Neuronal stem cell (in vitro differentiated cells): ENCODE measurements around the gene NLGN1.
A peak's percentile ranks its signal among the peaks of the same experiment; 100 is the strongest.

ENCODE experiments used
- DNase-seq: peaks from one replicate; pipeline ENCODE4 v3.0.0-alpha.2; 2013; ENCODE audit warnings: low spot score
- H2AFZ ChIP-seq: one replicate; pipeline ENCODE4 v1.6.1; 2013; ENCODE audit warnings: mild to moderate bottlenecking, low read length, inconsistent platforms
- H2AK5ac ChIP-seq: 2 replicates; pipeline ENCODE4 v1.6.1; 2013; ENCODE audit warnings: low read depth, mild to moderate bottlenecking, inconsistent platforms, low read length, moderate library complexity, mixed read lengths
- H2BK120ac ChIP-seq: 2 replicates; pipeline ENCODE4 v1.6.1; 2013; ENCODE audit warnings: low read depth, mild to moderate bottlenecking, inconsistent platforms, low read length, moderate library complexity, mixed read lengths
- H2BK12ac ChIP-seq: one replicate; pipeline ENCODE4 v1.6.1; 2013; ENCODE audit warnings: low read length, inconsistent platforms
- H2BK15ac ChIP-seq: 2 replicates; pipeline ENCODE4 v1.6.1; 2013; ENCODE audit warnings: mild to moderate bottlenecking, low read length, inconsistent platforms, mixed read lengths
- H2BK5ac ChIP-seq: one replicate; pipeline ENCODE4 v1.6.1; 2013; ENCODE audit warnings: inconsistent platforms, mild to moderate bottlenecking, low read length, moderate library complexity
- H3K14ac ChIP-seq: one replicate; pipeline ENCODE4 v1.6.1; 2013; ENCODE audit warnings: low read length, inconsistent platforms
- H3K18ac ChIP-seq: 2 replicates; pipeline ENCODE4 v1.6.1; 2013; ENCODE audit warnings: low read length, inconsistent platforms
- H3K23ac ChIP-seq: 2 replicates; pipeline ENCODE4 v1.6.1; 2013; ENCODE audit warnings: low read depth, mild to moderate bottlenecking, mixed read lengths, low read length, inconsistent platforms; ENCODE audit not compliant: poor library complexity
- H3K27ac ChIP-seq: replicated peaks from 3 replicates; pipeline ENCODE4 v1.5.1; 2013; ENCODE audit warnings: low read length, inconsistent platforms
- H3K27me3 ChIP-seq, 3 experiments: 2 replicates each; pipeline ENCODE4 v1.6.1; 2013; ENCODE audit warnings: low read length in 3 of 3, mild to moderate bottlenecking in 2 of 3, inconsistent platforms in 1 of 3, low read depth in 1 of 3, mixed read lengths in 1 of 3, moderate library complexity in 1 of 3; ENCODE audit not compliant: control insufficient read depth in 3 of 3, insufficient read depth in 3 of 3
- H3K36me3 ChIP-seq, 2 donors: replicated peaks in 1 of 2; 2 replicates each; pipeline ENCODE4 v1.6.1; 2013; ENCODE audit warnings: low read length in 2 of 2; ENCODE audit not compliant: control insufficient read depth in 2 of 2, insufficient read depth in 2 of 2
- H3K4ac ChIP-seq: 2 replicates; pipeline ENCODE4 v1.6.1; 2013; ENCODE audit warnings: inconsistent platforms, mild to moderate bottlenecking, low read length, moderate library complexity
- H3K4me1 ChIP-seq, 2 donors: 1 replicate in 1 of 2; 2 replicates in 1 of 2; pipeline ENCODE4 v1.6.1; 2013; ENCODE audit warnings: low read length in 2 of 2, low read depth in 1 of 2; ENCODE audit not compliant: control insufficient read depth in 2 of 2, insufficient read depth in 1 of 2
- H3K4me2 ChIP-seq: one replicate; pipeline ENCODE4 v1.6.1; 2013; ENCODE audit warnings: mild to moderate bottlenecking, low read length, inconsistent platforms; ENCODE audit not compliant: insufficient read depth, poor library complexity, severe bottlenecking
- H3K4me3 ChIP-seq, 2 donors: 2 replicates each; pipeline ENCODE4 v1.5.1; 2013; ENCODE audit warnings: low read length in 2 of 2, mild to moderate bottlenecking in 2 of 2, inconsistent platforms in 1 of 2, moderate library complexity in 1 of 2
- H3K79me1 ChIP-seq: one replicate; pipeline ENCODE4 v1.6.1; 2013; ENCODE audit warnings: low read depth, mild to moderate bottlenecking, inconsistent platforms, low read length, moderate library complexity
- H3K9ac ChIP-seq: one replicate; pipeline ENCODE4 v1.6.1; 2013; ENCODE audit warnings: mild to moderate bottlenecking, low read depth, low read length, inconsistent platforms; ENCODE audit not compliant: poor library complexity
- H3K9me3 ChIP-seq, 2 donors: replicated peaks in 1 of 2; 2 replicates each; pipeline versions ENCODE3 to v1.6.1; 2013; ENCODE audit warnings: low read length in 2 of 2, mild to moderate bottlenecking in 2 of 2, inconsistent platforms in 1 of 2, low read depth in 1 of 2, mixed read lengths in 1 of 2, moderate library complexity in 1 of 2; ENCODE audit not compliant: control insufficient read depth in 2 of 2, insufficient read depth in 1 of 2
- H4K8ac ChIP-seq: one replicate; pipeline ENCODE4 v1.6.1; 2013; ENCODE audit warnings: low read depth, mild to moderate bottlenecking, inconsistent platforms, low read length, moderate library complexity
- H4K91ac ChIP-seq: one replicate; pipeline ENCODE4 v1.6.1; 2013; ENCODE audit warnings: low read length, low read depth, mild to moderate bottlenecking, inconsistent platforms; ENCODE audit not compliant: poor library complexity
- WGBS, 2 donors: extraction: QIAGEN DNeasy Blood & Tissue Kit; methylation state at CpG; one replicate each; pipeline ENCODE4 v1.1.7; 2013; ENCODE audit warnings: missing lambda C conversion rate in 2 of 2, mixed read lengths in 1 of 2; ENCODE audit not compliant: insufficient read length in 2 of 2, insufficient replicate concordance in 1 of 2; ENCODE audit errors: extremely low coverage in 2 of 2; 5-methylcytosine and 5-hydroxymethylcytosine counted together

Gene NLGN1

GRCh38 chr3:173954647-173955046 is 557.1 kb downstream of the NLGN1 start:
- no peak overlapping the region for H2BK12ac ChIP-seq
- H3K4me2 ChIP-seq: no peak overlapping the region
- no peak overlapping the region for H2BK15ac ChIP-seq
- H4K8ac ChIP-seq: no peak overlapping the region
- peaks cover 13 to 18% of the 10 kb centered on the region in 2 donors for H3K9me3 ChIP-seq
- no CpG with 5 or more reads among the region's 2 CpGs for WGBS, 2 donors
- H3K27ac ChIP-seq: no peak overlapping the region
- no peak overlapping the region for H3K4ac ChIP-seq
- no peak overlapping the region for H3K18ac ChIP-seq
- no peak overlapping the region for H4K91ac ChIP-seq
- H2BK5ac ChIP-seq: no peak overlapping the region
- H3K23ac ChIP-seq: no peak overlapping the region
- H3K9ac ChIP-seq: no peak overlapping the region
- no peak for DNase-seq
- H3K4me1 ChIP-seq: no peaks in the 10 kb centered on the region
- no peak overlapping the region for H2BK120ac ChIP-seq
- no peaks in the 10 kb centered on the region for H3K27me3 ChIP-seq
- H3K79me1 ChIP-seq: peaks cover 4% of the 10 kb centered on the region
- H2AK5ac ChIP-seq: no peak overlapping the region
- H2AFZ ChIP-seq: no peak overlapping the region
- H3K14ac ChIP-seq: no peak overlapping the region
- H3K36me3 ChIP-seq: no peaks in the 10 kb centered on the region
- H3K4me3 ChIP-seq: no peak overlapping the region

DNA sequence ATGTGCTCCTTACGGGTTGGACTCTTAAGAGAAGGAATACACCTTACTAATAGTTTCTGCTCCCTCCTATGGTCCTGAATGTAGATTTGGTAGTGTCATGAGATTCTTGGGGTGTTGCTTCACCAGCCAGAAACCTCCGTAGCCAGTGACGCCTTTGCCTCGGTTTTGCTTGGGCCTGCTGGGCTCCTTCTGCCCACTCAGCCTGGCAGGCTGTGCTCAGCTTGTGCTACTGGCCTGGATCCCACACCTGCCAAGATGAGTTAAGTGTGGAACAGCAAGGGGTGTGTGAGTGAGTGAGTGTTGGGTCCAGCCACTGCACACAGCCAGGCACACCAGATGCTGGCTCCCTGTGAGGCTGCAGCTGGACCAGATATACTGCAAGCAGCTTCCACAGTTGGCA is 560.1 kb downstream of the NLGN1 start:
- Histone ChIP-seq H3K79me1 (peaks cover 4% of the 10 kb centered on the region), H3K4me2 (no peak overlapping the region), H2BK15ac (no peak overlapping the region), H3K23ac (no peak overlapping the region), H3K27me3 (no peaks in the 10 kb centered on the region), H2BK12ac (no peak overlapping the region), H4K8ac (no peak overlapping the region), H3K4me3 (no peak overlapping the region), H3K4ac (no peak overlapping the region), H3K14ac (no peak overlapping the region), H4K91ac (no peak overlapping the region), H3K27ac (no peak overlapping the region), H3K4me1 (no peaks in the 10 kb centered on the region), H3K36me3 (no peaks in the 10 kb centered on the region), H3K9me3 (peaks cover 13 to 18% of the 10 kb centered on the region in 2 donors), H2BK120ac (no peak overlapping the region), H2BK5ac (no peak overlapping the region), H3K9ac (no peak overlapping the region), H2AFZ (no peak overlapping the region), H3K18ac (no peak overlapping the region), H2AK5ac (no peak overlapping the region)
- no CpG with 5 or more reads among the region's 4 CpGs for WGBS, 2 donors
- DNase-seq: no peak

GRCh38 chr3:173958805-173959204 is 561.3 kb downstream of the NLGN1 start:
- no peaks in the 10 kb centered on the region for H3K36me3 ChIP-seq
- H2AK5ac ChIP-seq: no peak overlapping the region
- peak overlapping the region; percentile 56 for H3K18ac ChIP-seq
- H3K79me1 ChIP-seq: peaks cover 4% of the 10 kb centered on the region
- H2BK5ac ChIP-seq: no peak overlapping the region
- H3K4me3 ChIP-seq: no peak overlapping the region
- H3K4me2 ChIP-seq: no peak overlapping the region
- no peak overlapping the region for H2AFZ ChIP-seq
- no peak overlapping the region for H3K27ac ChIP-seq
- no peak overlapping the region for H3K23ac ChIP-seq
- H4K91ac ChIP-seq: no peak overlapping the region
- no peak for DNase-seq
- no peaks in the 10 kb centered on the region for H3K27me3 ChIP-seq
- peaks cover 13 to 18% of the 10 kb centered on the region in 2 donors for H3K9me3 ChIP-seq
- no CpG with 5 or more reads among the region's 6 CpGs for WGBS, 2 donors
- no peaks in the 10 kb centered on the region for H3K4me1 ChIP-seq
- no peak overlapping the region for H3K4ac ChIP-seq
- H3K14ac ChIP-seq: no peak overlapping the region
- peak overlapping the region; percentile 36 for H3K9ac ChIP-seq
- H2BK12ac ChIP-seq: no peak overlapping the region
- H2BK120ac ChIP-seq: no peak overlapping the region
- H4K8ac ChIP-seq: no peak overlapping the region
- no peak overlapping the region for H2BK15ac ChIP-seq

- H3K9ac ChIP-seq: no peak overlapping the region
Measured at GRCh38 chr3:173970281-173970680, 572.7 kb downstream of the NLGN1 start.

More at GRCh38 chr3:173970281-173970680, 572.7 kb downstream of the NLGN1 start:
- Histone ChIP-seq H2BK12ac (no peak overlapping the region), H3K27me3 (no peaks in the 10 kb centered on the region), H3K27ac (no peak overlapping the region), H2BK5ac (no peak overlapping the region), H4K91ac (no peak overlapping the region), H2AFZ (no peak overlapping the region), H3K36me3 (no peaks in the 10 kb centered on the region), H3K23ac (no peak overlapping the region), H3K4me3 (no peak overlapping the region), H3K18ac (no peak overlapping the region), H4K8ac (no peak overlapping the region), H2AK5ac (no peak overlapping the region), H3K9me3 (no peaks in the 10 kb centered on the region), H3K14ac (no peak overlapping the region), H3K4me1 (no peaks in the 10 kb centered on the region), H3K79me1 (no peaks in the 10 kb centered on the region), H2BK120ac (no peak overlapping the region), H3K4ac (no peak overlapping the region), H2BK15ac (no peak overlapping the region), H3K4me2 (no peak overlapping the region)
- no CpG with 5 or more reads among the region's 4 CpGs for WGBS, 2 donors
- no peak for DNase-seq
